HG02623 (cell line): ENCODE measurements around the gene TRPC1.
A peak's percentile ranks its signal among the peaks of the same experiment; 100 is the strongest.
"Not testable (repeated sequence)": the region's sequence is repeated elsewhere in the genome, so short reads cannot be mapped to it uniquely, and the experiment has no call there.

ENCODE experiments used
- ATAC-seq: cut with Tn5 transposase; IDR thresholded peaks from one replicate; pipeline ENCODE4 v1.9.1; 2021; ENCODE audit warnings: moderate library complexity; ENCODE audit not compliant: unreplicated experiment

TRPC1 gene

GRCh38 chr3:142723968-142724681 is at the start of gene TRPC1:
TRPC1 (plus strand) TSS chr3:142724034; CDS start chr3:142724560, 526 bp downstream.
- ATAC-seq: peak; percentile 98

GRCh38 chr3:142676151-142676550 is 47.7 kb upstream of the TRPC1 start:
- ATAC-seq: no peak

GRCh38 chr3:142680710-142681109 is 43.1 kb upstream of the TRPC1 start:
- no peak for ATAC-seq

- no peak for ATAC-seq
Measured at GRCh38 chr3:142690613-142691012, 33.2 kb upstream of the TRPC1 start.

GRCh38 chr3:142691527-142691926 is 32.3 kb upstream of the TRPC1 start:
- no peak for ATAC-seq

GRCh38 chr3:142693136-142693853 is 30.5 kb upstream of the TRPC1 start:
- no peak for ATAC-seq

- ATAC-seq: no peak
Measured at GRCh38 chr3:142694225-142694624, 29.6 kb upstream of the TRPC1 start.

GRCh38 chr3:142705198-142705597 is 18.6 kb upstream of the TRPC1 start:
- ATAC-seq: no peak

GRCh38 chr3:142706321-142707127 is 17.3 kb upstream of the TRPC1 start:
- no peak for ATAC-seq

GRCh38 chr3:142709207-142709606 is 14.6 kb upstream of the TRPC1 start:
- ATAC-seq: no peak

GRCh38 chr3:142714882-142715281 is 9.0 kb upstream of the TRPC1 start:
- not testable (repeated sequence) for ATAC-seq

- ATAC-seq: no peak
Measured at GRCh38 chr3:142716102-142716501, 7.7 kb upstream of the TRPC1 start.

GRCh38 chr3:142723665-142723967 is 218 bp upstream of the TRPC1 start:
- ATAC-seq: no peak

- ATAC-seq: peak; percentile 5
Measured at GRCh38 chr3:142724682-142725356, 985 bp downstream of the TRPC1 start.

GRCh38 chr3:142725357-142725739 is 1.5 kb downstream of the TRPC1 start:
- ATAC-seq: no peak

GRCh38 chr3:142726017-142726416 is 2.2 kb downstream of the TRPC1 start:
- ATAC-seq: no peak

GRCh38 chr3:142732066-142732465 is 8.2 kb downstream of the TRPC1 start:
- no peak for ATAC-seq

GRCh38 chr3:142734834-142735233 is 11.0 kb downstream of the TRPC1 start:
- no peak for ATAC-seq

- no peak for ATAC-seq
Measured at GRCh38 chr3:142735462-142735861, 11.6 kb downstream of the TRPC1 start.

GRCh38 chr3:142738396-142738795 is 14.6 kb downstream of the TRPC1 start:
- no peak for ATAC-seq

GRCh38 chr3:142746646-142747045 is 22.8 kb downstream of the TRPC1 start:
- ATAC-seq: no peak
